GM19372 (cell line): ENCODE data around the gene HSPBAP1.
A peak's percentile ranks its signal among the peaks of the same experiment; 100 is the strongest.

ENCODE experiments used
- ATAC-seq: cut with Tn5 transposase; IDR thresholded peaks from one replicate; pipeline ENCODE4 v1.9.1; 2021; ENCODE audit warnings: mild to moderate bottlenecking, low read depth, moderate library complexity; ENCODE audit not compliant: unreplicated experiment

The HSPBAP1 gene

GRCh38 chr3:122793568-122794416 is at the start of gene HSPBAP1:
HSPBAP1 (minus strand) TSS chr3:122793831; CDS start chr3:122793680, 151 bp downstream.
- peak; percentile 48 for ATAC-seq

DNA sequence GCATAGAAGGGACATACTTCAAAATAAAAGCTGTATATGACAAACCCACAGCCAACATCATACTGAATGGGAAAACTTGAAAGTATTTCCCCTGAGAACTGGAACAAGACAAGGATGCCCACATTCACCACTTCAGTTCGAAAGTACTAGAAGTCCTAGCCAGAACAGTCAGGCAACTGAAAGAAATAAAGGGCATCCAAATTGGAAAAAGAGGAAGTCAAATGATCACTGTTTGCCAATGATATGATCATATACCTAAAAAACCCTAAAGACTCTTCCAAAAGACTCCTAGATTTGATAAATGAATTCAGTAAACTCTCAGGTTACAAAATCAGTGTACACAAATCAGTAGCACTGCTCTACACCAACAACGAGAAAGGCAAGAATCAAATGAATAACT is 42.0 kb upstream of the HSPBAP1 start:
- no peak for ATAC-seq

DNA sequence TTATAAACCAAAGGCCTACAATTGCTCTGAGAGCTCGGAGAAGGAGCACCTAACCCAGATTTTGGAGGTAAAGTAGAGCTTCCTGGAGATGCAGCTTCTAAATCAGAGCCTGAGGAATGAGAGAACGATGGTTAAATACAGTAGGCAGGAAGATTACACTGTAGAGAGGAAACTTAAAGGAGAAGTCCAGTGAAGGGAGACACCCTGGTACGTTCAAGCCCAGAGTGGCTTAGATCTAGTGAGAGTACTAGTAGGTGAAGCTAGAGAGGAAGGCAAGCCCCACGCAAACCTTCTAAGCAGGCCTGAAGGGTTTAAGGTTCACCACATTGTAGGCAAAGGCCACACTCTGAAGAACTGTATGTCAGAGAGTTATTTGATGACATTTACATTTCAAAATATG is 34.6 kb upstream of the HSPBAP1 start:
- ATAC-seq, result no peak

DNA sequence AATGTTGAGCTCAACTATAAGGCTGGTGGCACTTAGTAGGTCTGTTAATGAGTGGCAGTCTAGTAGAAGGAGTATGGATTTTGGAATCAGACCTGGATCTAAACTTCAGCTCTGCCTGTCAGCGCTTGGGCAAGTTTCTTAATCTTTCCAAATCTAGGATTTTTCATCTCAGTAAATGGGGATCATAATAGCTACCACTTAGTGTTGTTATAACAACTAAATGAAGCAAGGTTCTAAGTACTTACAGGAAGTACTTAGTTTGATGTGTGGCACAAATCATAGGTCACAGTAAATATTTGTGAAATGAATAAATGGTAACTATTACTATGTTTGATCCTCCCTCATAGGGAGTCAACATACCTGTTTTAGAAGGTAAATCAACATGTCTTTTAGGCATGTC is 32.6 kb upstream of the HSPBAP1 start:
- ATAC-seq, result no peak

DNA sequence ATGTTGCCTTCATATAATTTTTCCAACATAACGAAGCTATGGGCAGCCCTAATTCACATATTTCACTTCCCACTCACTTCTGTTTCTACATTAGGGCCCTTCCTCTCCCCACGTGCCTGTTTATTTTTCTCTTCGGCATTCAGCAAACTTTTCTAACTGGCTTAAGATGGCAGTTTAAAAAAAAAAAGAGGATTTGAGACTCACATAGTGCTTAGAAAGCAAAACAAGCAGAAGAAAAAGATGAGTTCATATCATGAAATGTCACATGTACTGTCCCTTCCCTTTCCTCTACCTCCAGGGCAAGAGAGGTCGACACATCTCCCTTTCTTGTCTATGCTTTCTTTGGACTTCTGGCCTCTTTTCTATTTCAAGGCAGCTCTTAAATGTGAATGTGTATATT is 31.8 kb upstream of the HSPBAP1 start:
- ATAC-seq, result no peak

GRCh38 chr3:122824465-122825381 is 31.1 kb upstream of the HSPBAP1 start:
- ATAC-seq, result no peak

DNA sequence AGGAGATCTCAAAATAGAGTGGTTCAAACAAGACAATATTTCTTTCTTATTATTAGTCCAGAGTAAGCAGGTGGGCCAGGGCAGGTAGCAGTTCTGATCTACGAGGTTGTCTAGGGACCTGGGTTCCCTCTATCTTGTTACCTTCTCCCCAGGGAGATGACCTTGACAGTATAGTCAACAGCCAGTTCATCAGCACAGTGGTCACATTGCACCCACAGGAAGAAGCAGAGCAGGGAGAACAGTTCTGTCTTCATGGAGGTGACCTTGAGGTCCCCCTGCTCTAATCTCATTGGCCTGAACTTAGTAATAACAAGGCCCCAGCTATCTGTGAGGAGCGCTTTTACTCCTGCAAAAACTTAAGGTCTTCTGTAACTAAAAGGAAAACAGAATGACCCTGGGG is 23.0 kb upstream of the HSPBAP1 start:
- no peak for ATAC-seq

GRCh38 chr3:122810734-122811133 is 17.1 kb upstream of the HSPBAP1 start:
- no peak for ATAC-seq

GRCh38 chr3:122803977-122804376 is 10.3 kb upstream of the HSPBAP1 start:
- ATAC-seq, result no peak

GRCh38 chr3:122802323-122802722 is 8.7 kb upstream of the HSPBAP1 start:
- no peak for ATAC-seq

- no peak for ATAC-seq
Measured at GRCh38 chr3:122800706-122801237, 7.1 kb upstream of the HSPBAP1 start.

DNA sequence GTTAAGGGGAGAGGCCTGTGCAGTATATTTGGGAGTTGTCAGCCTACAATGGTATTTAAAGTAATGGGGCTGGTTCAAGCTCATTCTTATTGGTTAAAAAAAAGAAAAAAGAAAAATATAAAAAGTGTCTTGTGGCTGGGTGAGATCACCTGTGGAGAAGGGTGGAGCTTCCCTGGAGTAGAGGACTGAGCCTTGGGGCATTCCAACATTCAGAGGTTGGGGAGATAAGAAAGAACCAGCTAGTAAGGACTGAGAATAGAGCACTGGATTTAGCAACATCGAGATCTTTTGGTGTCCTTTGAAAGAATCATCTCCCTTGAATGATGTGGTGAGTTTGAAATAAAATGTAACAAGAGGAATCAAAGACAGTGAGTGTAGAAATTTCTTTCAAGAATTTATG is 6.4 kb upstream of the HSPBAP1 start:
- ATAC-seq, result no peak

- no peak for ATAC-seq
Measured at GRCh38 chr3:122799322-122799721, 5.7 kb upstream of the HSPBAP1 start.

DNA sequence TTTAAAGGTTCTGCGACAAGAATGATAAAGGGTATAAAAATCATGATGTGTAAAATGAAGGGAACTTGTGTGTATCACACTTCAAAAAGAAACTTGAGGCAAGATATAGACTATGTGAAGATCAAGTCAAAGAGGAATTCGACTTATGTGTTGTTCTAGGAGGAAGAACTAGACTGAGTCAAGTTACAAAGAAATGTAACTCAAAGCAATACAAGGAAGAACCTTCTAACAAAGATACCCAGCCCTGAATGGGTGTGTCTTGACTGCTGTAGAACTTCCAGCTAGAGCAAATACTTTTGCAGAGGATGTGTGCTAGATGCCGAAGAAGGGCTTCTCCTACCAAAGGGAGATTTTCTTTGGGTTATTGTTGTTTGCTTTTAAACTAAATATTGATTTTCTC is 3.7 kb upstream of the HSPBAP1 start:
- no peak for ATAC-seq

DNA sequence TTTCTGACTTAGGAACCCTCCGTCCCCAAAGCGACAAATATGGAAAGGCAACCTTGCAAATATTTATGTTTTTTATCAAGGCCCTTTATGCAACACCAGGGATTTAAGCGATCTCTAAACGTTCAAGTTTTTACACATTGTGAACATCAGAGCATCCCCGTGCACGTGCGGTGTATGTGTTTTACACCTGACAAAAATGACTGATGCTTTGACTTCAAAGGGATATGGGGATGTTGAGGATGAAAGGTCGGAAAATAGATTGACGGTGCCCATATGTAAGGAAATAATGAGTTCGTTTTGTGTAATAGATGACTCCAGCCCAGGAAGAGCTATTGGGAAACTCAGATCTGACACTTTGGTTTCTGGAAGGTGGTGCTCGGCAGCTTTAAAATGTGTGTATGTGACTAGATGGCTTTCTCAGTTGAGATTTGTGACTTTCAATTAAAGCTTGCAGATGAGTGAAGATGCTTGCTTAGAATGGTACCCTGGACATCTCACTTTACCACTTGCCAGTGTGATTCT is 2.1 kb upstream of the HSPBAP1 start:
- no peak for ATAC-seq

DNA sequence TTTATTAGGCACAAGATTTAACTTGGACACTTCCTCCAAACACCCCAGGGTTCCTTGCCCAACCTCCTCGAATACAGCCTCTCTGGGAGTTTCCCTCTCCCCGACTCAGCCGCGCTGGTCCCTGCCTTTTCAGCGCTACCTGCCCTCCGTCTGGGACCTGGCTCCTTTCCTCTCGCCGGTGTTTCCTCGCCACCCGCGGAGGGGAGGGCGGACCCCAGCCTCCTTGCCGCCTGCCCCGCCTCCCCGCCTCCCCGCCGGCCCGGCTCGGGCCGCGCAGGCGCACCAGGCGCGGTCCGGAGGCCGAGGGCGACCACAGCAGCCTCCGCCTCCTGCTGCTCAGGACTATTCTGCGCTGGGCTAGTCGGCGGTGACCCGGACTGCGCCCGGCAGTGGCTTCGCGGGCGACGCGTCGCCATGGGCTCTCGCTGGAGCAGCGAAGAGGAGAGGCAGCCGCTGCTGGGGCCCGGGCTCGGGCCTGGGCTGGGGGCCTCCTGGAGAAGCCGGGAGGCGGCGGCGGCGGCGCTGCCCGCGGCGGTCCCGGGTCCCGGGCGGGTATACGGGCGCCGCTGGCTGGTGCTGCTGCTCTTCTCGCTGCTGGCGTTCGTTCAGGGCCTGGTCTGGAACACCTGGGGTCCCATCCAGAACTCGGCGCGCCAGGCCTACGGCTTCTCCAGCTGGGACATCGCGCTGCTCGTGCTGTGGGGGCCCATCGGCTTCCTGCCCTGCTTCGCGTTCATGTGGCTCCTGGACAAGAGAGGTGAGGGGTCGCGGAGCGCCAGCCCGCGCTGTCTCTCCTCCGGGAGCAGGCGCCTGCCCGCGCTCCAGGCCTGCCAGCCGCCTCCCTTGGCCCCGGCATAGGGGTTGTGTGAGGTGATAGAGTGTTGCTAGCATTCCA is 1.4 kb upstream of the HSPBAP1 start, which contains the start of gene SLC49A4:
Gene SLC49A4, plus strand, starts transcription at position 291 of the 895 bp plus-strand sequence. Its CDS starts 124 bp downstream, at position 415.
- peak; percentile 73 for ATAC-seq

DNA sequence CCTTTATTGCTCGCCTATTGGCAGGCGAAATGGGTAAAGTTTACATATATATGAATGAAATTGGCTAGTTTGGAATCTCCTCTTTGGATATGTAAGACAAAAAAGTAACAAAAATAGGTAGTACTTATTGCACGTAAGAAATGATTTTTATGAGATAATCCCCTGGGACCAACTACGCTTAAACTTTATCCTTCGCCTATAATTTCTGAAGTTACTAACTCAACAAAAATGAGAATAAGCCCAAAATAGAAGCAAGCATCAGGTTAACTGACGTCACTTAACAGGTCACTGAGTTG is 800 bp upstream of the HSPBAP1 start:
- no peak for ATAC-seq

DNA sequence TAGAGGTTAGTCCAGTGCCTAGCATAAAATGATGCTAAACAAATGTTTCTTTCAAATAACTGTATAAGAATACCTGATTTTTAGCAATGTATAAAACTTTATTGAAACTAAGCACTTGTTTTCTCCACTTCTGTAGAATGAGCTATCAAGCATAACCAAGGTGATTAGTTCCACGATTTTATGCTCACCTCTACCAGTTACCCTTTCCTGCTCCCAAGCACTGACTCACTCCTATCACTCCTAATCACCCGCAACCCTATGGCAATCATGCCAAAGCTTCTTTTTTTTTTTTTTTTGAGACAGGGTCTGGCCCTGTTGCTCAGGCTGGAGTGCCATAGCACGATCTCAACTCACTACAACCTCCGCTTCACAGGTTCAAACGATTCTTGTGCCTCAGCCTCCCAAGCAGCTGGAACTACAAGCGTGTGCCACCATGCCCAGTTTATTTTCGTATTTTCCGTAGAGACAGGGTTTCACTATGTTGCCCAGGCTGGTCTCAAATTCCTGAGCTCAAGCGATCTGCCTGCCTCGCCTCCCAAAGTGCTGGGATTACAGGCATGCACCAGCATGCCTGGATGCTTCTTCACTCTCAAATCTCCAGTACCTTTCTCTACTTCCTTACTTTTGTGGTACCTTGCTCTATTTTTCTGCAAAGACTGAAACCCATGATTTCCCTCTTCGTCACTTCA is 3.9 kb downstream of the HSPBAP1 start:
- ATAC-seq, result no peak

DNA sequence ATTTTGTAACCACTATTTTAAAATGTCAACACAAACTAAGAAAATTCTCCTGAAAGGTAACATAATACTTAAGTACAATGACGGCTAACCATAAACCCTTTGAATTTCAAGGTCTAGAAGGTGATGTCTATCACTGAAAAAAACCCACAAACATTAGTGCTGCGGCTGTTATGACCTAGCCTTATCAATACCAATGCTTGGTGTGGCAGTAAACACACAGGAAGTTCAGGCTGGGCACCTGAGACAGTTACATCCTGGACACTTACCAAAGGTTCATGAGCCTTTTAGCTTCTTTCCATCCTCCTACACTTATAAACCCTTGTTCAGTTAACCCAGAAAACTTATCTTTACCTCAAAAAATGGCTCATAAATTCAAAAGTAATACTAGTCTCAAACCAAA is 5.8 kb downstream of the HSPBAP1 start:
- ATAC-seq, result no peak
